BE2C (cell line): ENCODE data around the gene ACTR8.
A peak's percentile ranks its signal among the peaks of the same experiment; 100 is the strongest.

Experiments used
- DNase-seq: peaks from one replicate; pipeline ENCODE4 v3.0.0-alpha.2; 2020
- H3K27me3 ChIP-seq: fragments of 250-450 bp; sonication (Bioruptor Pico); 2 replicates; pipeline ENCODE4 v1.5.1; 2020; ENCODE audit warnings: mild to moderate bottlenecking
- H3K36me3 ChIP-seq: fragments of 250-450 bp; sonication (Bioruptor Pico); 2 replicates; pipeline ENCODE4 v1.5.1; 2020; ENCODE audit warnings: mild to moderate bottlenecking
- H3K4me1 ChIP-seq: fragments of 250-450 bp; sonication (Bioruptor Pico); 2 replicates; pipeline ENCODE4 v1.5.1; 2020
- H3K4me3 ChIP-seq: 2 replicates; pipeline ENCODE4 v1.5.1; 2011; ENCODE audit warnings: low read depth, low read length
- H3K9me3 ChIP-seq: fragments of 250-450 bp; sonication (Bioruptor Pico); 2 replicates; pipeline ENCODE4 v1.5.1; 2020
- TF ChIP-seq, protein P1 (sequence below): IDR thresholded peaks from 2 replicates; pipeline ENCODE4 v1.5.1; 2012; ENCODE audit warnings: mild to moderate bottlenecking, low read depth, low read length

ACTR8 gene

DNA sequence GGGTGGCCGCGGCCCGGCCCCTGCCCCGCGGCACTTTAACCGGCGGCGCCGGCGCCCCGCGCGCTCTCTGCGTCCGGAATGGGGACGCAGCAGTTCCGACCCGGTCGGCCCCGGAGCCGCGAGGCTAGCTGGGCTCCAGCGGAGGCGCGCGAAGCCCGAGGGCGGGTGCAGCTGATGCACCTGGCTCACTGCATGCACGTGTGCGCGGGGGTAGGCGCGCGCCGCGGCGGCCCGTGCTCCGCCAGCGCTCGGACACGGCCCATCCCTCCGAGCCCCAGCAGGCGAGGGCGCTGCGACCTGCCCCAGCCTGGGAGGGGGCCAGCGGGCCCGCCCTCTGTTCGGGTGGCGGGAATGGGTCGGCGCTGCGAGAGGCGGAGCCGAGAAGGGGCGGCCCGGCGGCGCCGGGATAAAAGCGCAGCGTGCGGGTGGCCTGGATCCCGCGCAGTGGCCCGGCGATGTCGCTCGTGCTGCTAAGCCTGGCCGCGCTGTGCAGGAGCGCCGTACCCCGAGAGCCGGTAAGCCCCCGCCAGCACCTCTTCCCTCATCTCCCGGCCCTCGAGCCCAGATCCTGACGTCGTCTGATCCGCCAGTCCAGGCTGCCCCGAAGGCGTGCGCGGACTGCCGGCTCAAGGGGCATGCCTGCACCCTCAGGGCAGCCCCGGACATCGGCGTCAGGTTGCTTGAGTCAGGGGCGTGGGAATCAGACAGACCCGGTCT, 35.7 kb downstream of the ACTR8 start, which contains the start of the genes CHDH and IL17RB:
CHDH (minus strand) TSS at position 286 of the 717 bp plus-strand sequence. CDS start 22,411 bp downstream, outside the sequence.
IL17RB (plus strand) TSS at position 435 of the 717 bp plus-strand sequence; CDS start at position 456, 21 bp downstream.
- no peaks in the 10 kb centered on the region for H3K4me1 ChIP-seq
- peak; percentile 19 for DNase-seq

GRCh38 chr3:53845881-53846133, 36.1 kb downstream of the ACTR8 start:
- no peak for DNase-seq
- no peaks in the 10 kb centered on the region for H3K36me3 ChIP-seq
- peaks cover 21% of the 10 kb centered on the region for H3K27me3 ChIP-seq
- no peak overlapping the region for H3K4me3 ChIP-seq
- H3K9me3 ChIP-seq = no peaks in the 10 kb centered on the region
- no peaks in the 10 kb centered on the region for H3K4me1 ChIP-seq
- TF ChIP-seq, protein P1, sequence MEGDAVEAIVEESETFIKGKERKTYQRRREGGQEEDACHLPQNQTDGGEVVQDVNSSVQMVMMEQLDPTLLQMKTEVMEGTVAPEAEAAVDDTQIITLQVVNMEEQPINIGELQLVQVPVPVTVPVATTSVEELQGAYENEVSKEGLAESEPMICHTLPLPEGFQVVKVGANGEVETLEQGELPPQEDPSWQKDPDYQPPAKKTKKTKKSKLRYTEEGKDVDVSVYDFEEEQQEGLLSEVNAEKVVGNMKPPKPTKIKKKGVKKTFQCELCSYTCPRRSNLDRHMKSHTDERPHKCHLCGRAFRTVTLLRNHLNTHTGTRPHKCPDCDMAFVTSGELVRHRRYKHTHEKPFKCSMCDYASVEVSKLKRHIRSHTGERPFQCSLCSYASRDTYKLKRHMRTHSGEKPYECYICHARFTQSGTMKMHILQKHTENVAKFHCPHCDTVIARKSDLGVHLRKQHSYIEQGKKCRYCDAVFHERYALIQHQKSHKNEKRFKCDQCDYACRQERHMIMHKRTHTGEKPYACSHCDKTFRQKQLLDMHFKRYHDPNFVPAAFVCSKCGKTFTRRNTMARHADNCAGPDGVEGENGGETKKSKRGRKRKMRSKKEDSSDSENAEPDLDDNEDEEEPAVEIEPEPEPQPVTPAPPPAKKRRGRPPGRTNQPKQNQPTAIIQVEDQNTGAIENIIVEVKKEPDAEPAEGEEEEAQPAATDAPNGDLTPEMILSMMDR = no peak

More for the DNA sequence above, 35.7 kb downstream of the ACTR8 start, which contains the start of the genes CHDH and IL17RB:
- TF ChIP-seq, protein P1 = no peak
- no peaks in the 10 kb centered on the region for H3K9me3 ChIP-seq
- H3K36me3 ChIP-seq = no peaks in the 10 kb centered on the region
- peaks cover 21% of the 10 kb centered on the region for H3K27me3 ChIP-seq
- H3K4me3 ChIP-seq = peak within 1 kb of the TSS; percentile 8; the same call in 1 of the 2 replicates

DNA sequence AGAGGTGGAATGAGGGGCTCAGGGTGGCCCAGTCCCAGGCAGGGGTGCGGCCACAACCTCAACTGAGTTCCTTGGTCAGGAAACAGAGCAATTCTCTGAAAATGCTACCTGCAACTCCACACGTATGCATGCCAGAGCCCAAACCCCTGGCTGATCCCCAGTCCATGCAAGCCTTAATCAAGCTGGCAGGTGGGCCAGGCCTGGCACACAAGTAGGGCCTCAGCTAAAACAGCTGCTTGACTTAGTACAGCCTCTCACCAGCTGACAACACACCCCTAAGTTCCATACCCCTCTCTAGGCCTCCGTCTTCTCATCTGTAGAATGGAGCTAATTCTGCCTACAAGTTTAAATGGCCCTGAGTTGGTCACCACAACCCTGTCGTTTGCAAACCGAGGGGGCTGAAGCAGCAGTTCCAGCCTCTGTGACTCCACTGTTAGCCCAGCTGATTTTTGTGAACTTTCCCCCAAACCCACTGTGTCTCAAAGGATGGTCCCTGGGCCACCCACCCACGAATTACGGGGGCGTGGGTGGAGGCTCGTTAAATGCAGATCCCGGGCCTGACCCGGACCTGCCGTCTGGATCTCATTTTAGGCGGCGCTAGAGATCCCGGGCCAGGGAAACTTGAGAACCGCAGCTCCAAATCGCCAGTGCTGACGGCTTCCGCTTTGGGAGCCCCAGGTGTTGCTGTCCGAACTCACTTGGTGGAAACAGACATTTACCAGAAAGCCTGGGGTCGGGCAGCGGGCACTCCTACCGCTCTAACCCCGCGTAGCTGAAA, 36.7 kb downstream of the ACTR8 start:
- H3K4me1 ChIP-seq = no peaks in the 10 kb centered on the region
- no peaks in the 10 kb centered on the region for H3K36me3 ChIP-seq
- DNase-seq = no peak
- peaks cover 21% of the 10 kb centered on the region for H3K27me3 ChIP-seq
- TF ChIP-seq, protein P1 = no peak
- H3K9me3 ChIP-seq = no peaks in the 10 kb centered on the region
- no peak overlapping the region for H3K4me3 ChIP-seq

- no peak for DNase-seq
- Histone ChIP-seq H3K4me3 (no peak overlapping the region), H3K4me1 (no peaks in the 10 kb centered on the region), H3K9me3 (no peaks in the 10 kb centered on the region), H3K36me3 (no peaks in the 10 kb centered on the region), H3K27me3 (peaks cover 21% of the 10 kb centered on the region)
- TF ChIP-seq, protein P1 = no peak
Observed at GRCh38 chr3:53844262-53845102, 37.5 kb downstream of the ACTR8 start.

DNA sequence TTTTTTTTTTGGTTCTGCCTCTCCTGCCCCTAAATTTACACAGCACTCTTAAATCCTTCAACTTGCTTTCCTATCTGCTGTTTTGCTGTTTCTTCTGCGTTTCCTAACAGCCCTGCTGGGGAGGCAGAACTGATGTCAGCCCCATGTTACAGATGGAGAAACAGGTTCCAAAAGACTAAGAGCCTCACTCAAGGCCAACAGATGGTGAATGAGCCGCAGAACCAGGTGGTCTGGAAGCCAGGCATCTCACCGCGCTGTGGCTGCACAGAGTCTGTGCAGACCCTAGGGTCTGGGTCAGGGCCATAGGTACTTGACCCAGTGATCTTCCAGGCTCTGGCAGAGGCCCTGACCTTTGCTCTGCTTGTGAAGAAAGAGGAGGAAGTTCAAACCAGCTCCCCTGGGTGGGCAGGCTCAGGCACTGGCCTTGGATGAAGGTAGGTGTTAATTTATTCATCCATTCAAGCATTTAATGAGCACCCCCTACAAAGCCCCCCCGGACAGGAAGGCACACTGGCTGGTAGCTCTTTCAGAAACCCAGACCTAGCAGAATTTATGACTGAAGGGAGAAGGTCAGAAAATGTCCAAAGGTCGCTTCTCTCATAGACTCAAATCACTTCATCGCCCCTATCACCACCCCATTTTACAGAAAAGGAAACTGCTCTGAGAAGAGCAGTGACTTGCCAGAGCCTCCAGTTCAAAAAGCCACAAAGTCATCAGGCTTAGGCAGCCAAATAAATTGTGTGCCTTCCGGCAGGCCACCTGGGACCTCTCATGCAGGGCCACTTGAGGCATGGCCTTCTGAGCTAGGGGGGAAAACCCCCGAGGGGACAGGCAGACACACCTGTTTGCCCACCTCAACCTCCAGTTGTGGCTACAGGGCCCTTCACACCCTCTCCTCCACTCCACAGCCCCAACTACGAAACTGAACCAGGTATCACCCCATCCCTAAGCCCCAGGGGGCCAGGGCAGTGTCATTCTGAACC, 38.5 kb downstream of the ACTR8 start:
- H3K27me3 ChIP-seq = peaks cover 21% of the 10 kb centered on the region
- TF ChIP-seq, protein P1 = no peak
- H3K9me3 ChIP-seq = no peaks in the 10 kb centered on the region
- H3K36me3 ChIP-seq = no peaks in the 10 kb centered on the region
- no peak overlapping the region for H3K4me3 ChIP-seq
- H3K4me1 ChIP-seq = no peaks in the 10 kb centered on the region
- no peak for DNase-seq
